Kidney (tissue), 14 donors: Measurements from ENCODE around the gene SLC24A5. TPM values are rescaled to one million over a fixed set of nuclear protein-coding genes. Genes with fewer than 3 reads are reported as not detected.

Source experiments
- DNase-seq, 5 donors: peaks; one replicate each; pipeline ENCODE4 v3.0.0-alpha.2; 2013 to 2020
- FAIRE-seq: peaks from 2 replicates; lab custom pipeline; 2012; peaks lifted over from hg19 to GRCh38; lab: Jason Lieb, UNC
- H3K27ac ChIP-seq, 2 donors: one replicate each; pipeline ENCODE4 v1.7.0; 2013; ENCODE audit warnings: low read depth in 2 of 2, low read length in 2 of 2, inconsistent platforms in 1 of 2
- H3K27me3 ChIP-seq: one replicate; pipeline ENCODE4 v1.7.1; 2013; ENCODE audit warnings: low read length, inconsistent platforms; ENCODE audit not compliant: control insufficient read depth, insufficient read depth
- H3K36me3 ChIP-seq, 3 donors: one replicate each; pipeline versions ENCODE4 v1.7.0 to v1.7.1; 2013; ENCODE audit warnings: low read length in 3 of 3, control low read depth in 1 of 3, inconsistent platforms in 1 of 3; ENCODE audit not compliant: insufficient read depth in 3 of 3, control insufficient read depth in 2 of 3
- H3K4me1 ChIP-seq, 3 donors: one replicate each; pipeline versions ENCODE4 v1.7.0 to v1.7.1; 2013; ENCODE audit warnings: low read length in 3 of 3, inconsistent platforms in 1 of 3, low read depth in 1 of 3; ENCODE audit not compliant: control insufficient read depth in 2 of 3, insufficient read depth in 2 of 3
- H3K4me3 ChIP-seq, 3 donors: one replicate each; pipeline versions ENCODE4 v1.7.0 to v1.8.1; 2013; ENCODE audit warnings: low read length in 3 of 3, control low read depth in 1 of 3, inconsistent platforms in 1 of 3
- H3K9ac ChIP-seq, 3 donors: one replicate each; pipeline versions ENCODE4 v1.7.0 to v1.7.1; 2013; ENCODE audit warnings: low read length in 3 of 3, control low read depth in 1 of 3, inconsistent platforms in 1 of 3
- H3K9me3 ChIP-seq, 3 donors: one replicate each; pipeline versions ENCODE4 v1.7.0 to v1.7.1; 2013; ENCODE audit warnings: low read length in 3 of 3, control low read depth in 1 of 3, inconsistent platforms in 1 of 3; ENCODE audit not compliant: control insufficient read depth in 2 of 3, insufficient read depth in 1 of 3
- CTCF ChIP-seq: IDR thresholded peaks from 3 replicates; pipeline ENCODE4 v1.5.1; 2012; ENCODE audit warnings: mild to moderate bottlenecking, moderate library complexity, borderline replicate concordance; ENCODE audit not compliant: insufficient read depth; ENCODE audit errors: extremely low read depth
- intact Hi-C: fragments of 100-400 bp; cut with DNase I; formaldehyde crosslinking; loops from one replicate; pipeline ENCODE4 v1.11.1; 2022
- polyA plus RNA-seq: library from polyadenylated mRNA; stranded (reverse); fragments of 350-450 nt; fragmentation: Illumina TruSeq; extraction: RNeasy Lipid Tissue Mini Kit (QIAGEN cat#74804); gene quantifications from one replicate; pipeline ENCODE4 v1.2.3, GENCODE V29; 2014; ENCODE audit warnings: low read depth, low replicate concordance; ENCODE audit not compliant: insufficient read depth
- total RNA-seq: library from RNA; stranded (reverse); fragmentation: NEBNext Ultra II Directional; extraction: Animal tissue kit (Norgen Biotek cat#: 25700); gene quantifications from one replicate; pipeline ENCODE4 v1.2.1, GENCODE V29; 2021
- donor health status: control.
- donor health status: control.
- donor health status: control.
- donor health status: control.
- donor health status: control.
- donor health status: DM: yes; HTN: yes; CAD: no.
- donor health status: Normal renal cell carcinoma (clear cell type).

SLC24A5 gene
- total and polyA plus RNA-seq, 2 donors from 2014 or later: not detected

- H3K36me3 ChIP-seq: no peaks in the 10 kb centered on the region
- H3K27ac ChIP-seq: no peak overlapping the region
- no peak overlapping the region for H3K9ac ChIP-seq
- no peaks in the 10 kb centered on the region for H3K27me3 ChIP-seq
- TF ChIP-seq CTCF: no peak
- peak in 4 of 5 donors; percentile 55 to 81 (median 78) for DNase-seq
- H3K9me3 ChIP-seq: no peaks in the 10 kb centered on the region
- intact Hi-C loops: no loop called here
- peaks cover 0 to 6% (median under 1%) of the 10 kb centered on the region in 3 donors for H3K4me1 ChIP-seq
- FAIRE-seq: no peak
- H3K4me3 ChIP-seq: no peak overlapping the region
Observed at GRCh38 chr15:48076454-48076853, 44.3 kb upstream of the SLC24A5 start.

GRCh38 chr15:48077616-48078184, 43.1 kb upstream of the SLC24A5 start:
- FAIRE-seq (no peak), DNase-seq (no peak)
- Histone ChIP-seq H3K27me3 (no peaks in the 10 kb centered on the region), H3K36me3 (no peaks in the 10 kb centered on the region), H3K27ac (no peak overlapping the region), H3K4me3 (no peak overlapping the region), H3K9ac (no peak overlapping the region), H3K4me1 (no peaks in the 10 kb centered on the region), H3K9me3 (no peaks in the 10 kb centered on the region)
- intact Hi-C loops: no loop called here
- TF ChIP-seq CTCF: no peak

- intact Hi-C loops: no loop called here
- TF ChIP-seq CTCF: peak; percentile 61
- DNase-seq: peak in 3 of 5 donors; percentile 44 to 76 (median 66)
- H3K27ac ChIP-seq: no peak overlapping the region
- H3K27me3 ChIP-seq: no peaks in the 10 kb centered on the region
- peaks cover 0 to 2% (median 0%) of the 10 kb centered on the region in 3 donors for H3K4me1 ChIP-seq
- H3K4me3 ChIP-seq: no peak overlapping the region
- no peak overlapping the region for H3K9ac ChIP-seq
- H3K36me3 ChIP-seq: no peaks in the 10 kb centered on the region
- no peak for FAIRE-seq
- no peaks in the 10 kb centered on the region for H3K9me3 ChIP-seq
Observed at GRCh38 chr15:48084759-48085590, 35.8 kb upstream of the SLC24A5 start.
